OCI-LY1 (cell line): ENCODE results near the gene CARD19.

ENCODE experiments used
- H2AFZ ChIP-seq: fragments of 200-600 bp; sonication (generic), shearing (Covaris generic); 2 replicates; pipeline ENCODE4 v1.6.0; 2014; ENCODE audit warnings: antibody characterized with exemption, mild to moderate bottlenecking, low read length
- H3F3A ChIP-seq: fragments of 200-600 bp; sonication (generic), shearing (Covaris generic); 2 replicates; pipeline ENCODE4 v1.6.0; 2014; ENCODE audit warnings: mild to moderate bottlenecking, antibody characterized with exemption, low read length, moderate library complexity; ENCODE audit not compliant: insufficient read depth
- H3K27ac ChIP-seq: fragments of 200-600 bp; sonication (generic); 2 replicates; pipeline ENCODE4 v1.5.1; 2014; ENCODE audit warnings: low read length, mixed run types, mild to moderate bottlenecking, low read depth; ENCODE audit not compliant: poor library complexity, severe bottlenecking
- H3K27me3 ChIP-seq: fragments of 200-600 bp; sonication (generic); 2 replicates; pipeline ENCODE4 v1.6.0; 2014; ENCODE audit warnings: antibody characterized with exemption, mild to moderate bottlenecking, low read length, moderate library complexity; ENCODE audit not compliant: insufficient read depth
- H3K36me3 ChIP-seq: fragments of 200-600 bp; sonication (generic); 2 replicates; pipeline ENCODE4 v1.6.1; 2014; ENCODE audit warnings: mild to moderate bottlenecking, antibody characterized with exemption, low read length, moderate library complexity, mixed read lengths; ENCODE audit not compliant: insufficient read depth
- H3K4me1 ChIP-seq: fragments of 200-600 bp; sonication (generic); 2 replicates; pipeline ENCODE4 v1.5.1; 2014; ENCODE audit warnings: mild to moderate bottlenecking, low read length, moderate library complexity; ENCODE audit not compliant: insufficient read depth, severe bottlenecking
- H3K4me2 ChIP-seq: fragments of 200-600 bp; sonication (generic), shearing (Covaris generic); 2 replicates; pipeline ENCODE4 v1.6.1; 2014; ENCODE audit warnings: low read length
- H3K4me3 ChIP-seq: fragments of 200-600 bp; sonication (generic); 2 replicates; pipeline ENCODE4 v1.5.1; 2014; ENCODE audit warnings: low read length, low read depth, mild to moderate bottlenecking, mixed read lengths; ENCODE audit not compliant: poor library complexity, severe bottlenecking
- H3K79me2 ChIP-seq: fragments of 200-600 bp; shearing (Covaris generic); 2 replicates; pipeline ENCODE4 v1.6.1; 2016; ENCODE audit warnings: mixed run types, low read length, mixed read lengths; ENCODE audit not compliant: insufficient read depth
- H3K9ac ChIP-seq: fragments of 200-600 bp; sonication (generic), shearing (Covaris generic); 2 replicates; pipeline ENCODE4 v1.6.1; 2014; ENCODE audit warnings: mild to moderate bottlenecking, low read length, mixed read lengths
- H3K9me2 ChIP-seq: fragments of 200-600 bp; sonication (generic), shearing (Covaris generic); 2 replicates; pipeline ENCODE4 v1.6.1; 2014; ENCODE audit warnings: low read depth, mild to moderate bottlenecking, low read length, mixed read lengths
- H3K9me3 ChIP-seq: fragments of 200-600 bp; shearing (Covaris generic); 2 replicates; pipeline ENCODE4 v1.6.1; 2014; ENCODE audit warnings: low read length, mixed read lengths
- H4K20me1 ChIP-seq: fragments of 200-600 bp; sonication (generic), shearing (Covaris generic); 2 replicates; pipeline ENCODE4 v1.6.0; 2016; ENCODE audit warnings: mild to moderate bottlenecking, low read length; ENCODE audit not compliant: insufficient read depth
- EZH2 ChIP-seq: fragments of 200-600 bp; sonication (generic), shearing (Covaris generic); IDR thresholded peaks from 2 replicates; pipeline ENCODE4 v1.8.0; 2017; ENCODE audit warnings: borderline replicate concordance, mixed run types, mild to moderate bottlenecking, antibody characterized with exemption, low read length, moderate library complexity, mixed read lengths
- TF ChIP-seq, protein P1 (sequence below): fragments of 200-600 bp; sonication (generic), shearing (Covaris generic); IDR thresholded peaks from 2 replicates; pipeline ENCODE4 v1.5.1; 2017; ENCODE audit warnings: mild to moderate bottlenecking, antibody characterized with exemption, low read length, moderate library complexity, mixed read lengths

The CARD19 gene

DNA sequence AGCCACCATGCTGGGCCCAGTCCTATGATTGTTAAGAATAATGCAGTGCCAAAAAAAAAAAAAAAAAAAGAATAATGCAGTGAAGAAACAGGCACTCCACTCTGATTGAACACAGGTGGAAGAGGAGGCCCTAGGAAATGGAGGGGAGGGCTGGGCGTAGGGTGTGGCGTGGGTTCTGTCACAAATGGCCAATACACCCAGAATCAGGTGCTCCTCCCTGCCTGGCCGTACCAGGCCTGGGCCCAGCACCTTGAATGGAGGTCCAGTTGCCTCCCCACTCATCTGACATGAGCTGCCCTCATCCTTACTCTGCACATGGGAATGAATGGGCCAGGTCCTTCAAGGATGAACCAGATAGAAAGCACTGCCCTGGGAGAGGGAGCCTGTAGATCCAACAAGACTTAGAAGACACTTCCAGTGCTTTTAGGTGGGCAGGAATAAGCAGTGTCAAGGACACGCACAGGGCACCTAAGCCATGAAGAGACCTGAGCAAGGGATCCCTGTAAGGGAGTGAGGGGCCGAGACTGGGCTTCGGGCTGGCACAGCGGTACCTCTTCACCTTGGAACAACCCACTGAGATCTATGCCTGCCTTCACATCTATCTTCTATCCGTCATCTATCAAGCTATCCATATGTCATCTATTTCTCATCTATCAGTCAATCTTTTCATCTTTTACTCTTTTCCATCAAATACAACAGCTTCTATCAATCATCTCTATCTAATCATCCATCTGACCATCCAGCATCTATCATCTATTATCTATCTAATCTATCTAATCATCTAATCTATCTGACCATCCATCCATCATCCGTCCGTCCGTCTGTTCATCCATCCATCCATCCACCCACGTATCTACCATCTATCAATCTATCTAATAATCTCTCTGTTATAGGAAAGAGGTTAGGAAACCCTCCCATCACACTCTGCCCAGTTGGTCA is 22.2 kb downstream of the CARD19 start:
- Histone ChIP-seq H3F3A (no peaks in the 10 kb centered on the region), H3K4me1 (peaks cover 49% of the 10 kb centered on the region), H3K4me2 (no peak overlapping the region), H3K27ac (peak overlapping the region; percentile 86), H3K9me3 (no peaks in the 10 kb centered on the region), H3K27me3 (no peaks in the 10 kb centered on the region), H3K79me2 (no peaks in the 10 kb centered on the region), H4K20me1 (no peaks in the 10 kb centered on the region), H2AFZ (no peak overlapping the region), H3K36me3 (peaks cover 8% of the 10 kb centered on the region; the same call in 1 of the 2 replicates), H3K9me2 (no peaks in the 10 kb centered on the region), H3K4me3 (no peak overlapping the region), H3K9ac (no peak overlapping the region)
- TF ChIP-seq EZH2, result no peak

GRCh38 chr9:93118863-93119702 is 23.1 kb downstream of the CARD19 start:
- H3K9me2 ChIP-seq, result no peaks in the 10 kb centered on the region
- no peak overlapping the region for H3K4me3 ChIP-seq
- H3K36me3 ChIP-seq, result peaks cover 8% of the 10 kb centered on the region; the same call in 1 of the 2 replicates
- no peaks in the 10 kb centered on the region for H3K27me3 ChIP-seq
- no peaks in the 10 kb centered on the region for H3F3A ChIP-seq
- no peaks in the 10 kb centered on the region for H3K9me3 ChIP-seq
- no peaks in the 10 kb centered on the region for H3K79me2 ChIP-seq
- peaks cover 40% of the 10 kb centered on the region for H3K4me1 ChIP-seq
- no peaks in the 10 kb centered on the region for H4K20me1 ChIP-seq
- no peak overlapping the region for H2AFZ ChIP-seq
- peak overlapping the region; percentile 86 for H3K27ac ChIP-seq
- H3K9ac ChIP-seq, result no peak overlapping the region; the same call in 1 of the 2 replicates
- peak overlapping the region; percentile 46; the same call in 1 of the 2 replicates for H3K4me2 ChIP-seq
- no peak for TF ChIP-seq EZH2
- TF ChIP-seq, protein P1, sequence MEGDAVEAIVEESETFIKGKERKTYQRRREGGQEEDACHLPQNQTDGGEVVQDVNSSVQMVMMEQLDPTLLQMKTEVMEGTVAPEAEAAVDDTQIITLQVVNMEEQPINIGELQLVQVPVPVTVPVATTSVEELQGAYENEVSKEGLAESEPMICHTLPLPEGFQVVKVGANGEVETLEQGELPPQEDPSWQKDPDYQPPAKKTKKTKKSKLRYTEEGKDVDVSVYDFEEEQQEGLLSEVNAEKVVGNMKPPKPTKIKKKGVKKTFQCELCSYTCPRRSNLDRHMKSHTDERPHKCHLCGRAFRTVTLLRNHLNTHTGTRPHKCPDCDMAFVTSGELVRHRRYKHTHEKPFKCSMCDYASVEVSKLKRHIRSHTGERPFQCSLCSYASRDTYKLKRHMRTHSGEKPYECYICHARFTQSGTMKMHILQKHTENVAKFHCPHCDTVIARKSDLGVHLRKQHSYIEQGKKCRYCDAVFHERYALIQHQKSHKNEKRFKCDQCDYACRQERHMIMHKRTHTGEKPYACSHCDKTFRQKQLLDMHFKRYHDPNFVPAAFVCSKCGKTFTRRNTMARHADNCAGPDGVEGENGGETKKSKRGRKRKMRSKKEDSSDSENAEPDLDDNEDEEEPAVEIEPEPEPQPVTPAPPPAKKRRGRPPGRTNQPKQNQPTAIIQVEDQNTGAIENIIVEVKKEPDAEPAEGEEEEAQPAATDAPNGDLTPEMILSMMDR, result no peak

DNA sequence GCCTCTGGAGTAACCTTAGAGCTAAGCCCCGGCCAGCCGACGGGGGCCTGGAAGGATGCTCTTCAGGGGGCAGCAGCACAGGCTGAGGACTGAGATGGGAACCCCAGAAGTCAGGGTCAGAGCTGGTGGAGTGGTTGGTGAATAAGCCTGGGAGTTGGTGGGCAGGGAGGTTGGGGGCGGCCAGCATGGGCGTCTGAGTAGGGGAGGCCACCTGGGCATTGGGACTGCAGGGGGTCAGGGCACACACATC is 23.6 kb downstream of the CARD19 start:
- Histone ChIP-seq H3K27me3 (no peaks in the 10 kb centered on the region), H3K36me3 (peaks cover 10% of the 10 kb centered on the region; the same call in 1 of the 2 replicates), H3K9me2 (no peaks in the 10 kb centered on the region), H3K4me1 (peaks cover 34% of the 10 kb centered on the region), H3K9ac (no peak overlapping the region; the same call in 1 of the 2 replicates), H4K20me1 (no peaks in the 10 kb centered on the region), H3K79me2 (no peaks in the 10 kb centered on the region), H3K4me3 (no peak overlapping the region), H3K9me3 (no peaks in the 10 kb centered on the region), H3K27ac (peak overlapping the region; percentile 86), H2AFZ (no peak overlapping the region), H3K4me2 (peak overlapping the region; percentile 46; the same call in 1 of the 2 replicates), H3F3A (no peaks in the 10 kb centered on the region)
- TF ChIP-seq EZH2, result no peak
- TF ChIP-seq, protein P1, result no peak
